OCI-LY3 (cell line): ENCODE results near the gene NLRC5.

Experiments
- H2AFZ ChIP-seq: fragments of 200-600, 300-600 bp; shearing (Covaris generic); 2 replicates; pipeline ENCODE4 v1.6.0; 2014; ENCODE audit warnings: antibody characterized with exemption, low read depth, low read length
- H3K27ac ChIP-seq: fragments of 200-600, 300-600 bp; sonication (generic); 2 replicates; pipeline ENCODE4 v1.5.1; 2014; ENCODE audit warnings: mild to moderate bottlenecking, low read length, moderate library complexity, mixed read lengths
- H3K27me3 ChIP-seq: fragments of 200-600, 300-600 bp; sonication (generic); 2 replicates; pipeline ENCODE4 v1.6.1; 2014; ENCODE audit warnings: low read depth, low read length, mixed read lengths
- H3K36me3 ChIP-seq: fragments of 200-600, 300-600 bp; sonication (generic); replicated peaks from 2 replicates; pipeline ENCODE3; 2014; ENCODE audit warnings: low read depth, low read length, mixed read lengths
- H3K4me1 ChIP-seq: fragments of 300-600, 200-600 bp; sonication (generic); 2 replicates; pipeline ENCODE4 v1.6.1; 2014; ENCODE audit warnings: low read length, mixed read lengths
- H3K4me2 ChIP-seq: fragments of 200-600, 300-600 bp; sonication (generic); 2 replicates; pipeline ENCODE4 v1.6.1; 2014; ENCODE audit warnings: low read length, mixed read lengths
- H3K4me3 ChIP-seq: fragments of 300-600, 200-600 bp; sonication (generic); 2 replicates; pipeline ENCODE4 v1.5.1; 2014; ENCODE audit warnings: antibody characterized with exemption, mild to moderate bottlenecking, low read length, moderate library complexity
- H3K79me2 ChIP-seq: fragments of 300-600, 200-600 bp; shearing (Covaris generic); 2 replicates; pipeline ENCODE4 v1.6.1; 2014; ENCODE audit warnings: mild to moderate bottlenecking, low read length, mixed read lengths
- H3K9ac ChIP-seq: fragments of 300-600, 200-600 bp; shearing (Covaris generic); 2 replicates; pipeline ENCODE4 v1.6.0; 2014; ENCODE audit warnings: mild to moderate bottlenecking, low read length, moderate library complexity
- H3K9me3 ChIP-seq: fragments of 200-600, 300-600 bp; shearing (Covaris generic); 2 replicates; pipeline ENCODE4 v1.6.1; 2014; ENCODE audit warnings: low read length, mixed read lengths; ENCODE audit not compliant: insufficient read depth
- H4K20me1 ChIP-seq: fragments of 200-600, 300-600 bp; sonication (generic); 2 replicates; pipeline ENCODE4 v1.6.1; 2016; ENCODE audit warnings: low read length, mixed read lengths; ENCODE audit not compliant: insufficient read depth
- CTCF ChIP-seq: fragments of 200-600, 300-600 bp; sonication (generic); IDR thresholded peaks from 2 replicates; pipeline ENCODE4 v1.5.1; 2014; ENCODE audit warnings: antibody characterized with exemption, low read length, low read depth
- EZH2phosphoT487 ChIP-seq: fragments of 200-600 bp; shearing (Covaris generic); IDR thresholded peaks from 2 replicates; pipeline ENCODE4 v1.6.1; 2018; ENCODE audit warnings: antibody characterized with exemption, mixed run types, low read depth

NLRC5 gene

GRCh38 chr16:57008440-57008839, 19.1 kb downstream of the NLRC5 start:
- 0 out of 2 replicates have a peak, but pooled peaks cover 3% of the 10 kb centered on the region for H4K20me1 ChIP-seq
- H3K4me3 ChIP-seq = no peak overlapping the region
- H3K4me1 ChIP-seq = peaks cover 73% of the 10 kb centered on the region
- H3K79me2 ChIP-seq = peaks cover 27% of the 10 kb centered on the region
- H2AFZ ChIP-seq = no peak overlapping the region
- peaks cover 12% of the 10 kb centered on the region for H3K36me3 ChIP-seq
- H3K4me2 ChIP-seq = no peak overlapping the region
- TF ChIP-seq CTCF (no peak), EZH2phosphoT487 (no peak)
- H3K9me3 ChIP-seq = no peaks in the 10 kb centered on the region
- H3K27me3 ChIP-seq = no peaks in the 10 kb centered on the region
- H3K27ac ChIP-seq = no peak overlapping the region
- H3K9ac ChIP-seq = no peak overlapping the region

GRCh38 chr16:57009643-57010170, 20.4 kb downstream of the NLRC5 start:
- Histone ChIP-seq H3K4me2 (0 out of 2 replicates have a peak overlapping the region, but pooled peaks have one; percentile 41), H3K9me3 (no peaks in the 10 kb centered on the region), H3K27ac (peak overlapping the region; percentile 70; the same call in 1 of the 2 replicates), H3K27me3 (no peaks in the 10 kb centered on the region), H3K36me3 (peaks cover 10% of the 10 kb centered on the region), H3K4me1 (peaks cover 73% of the 10 kb centered on the region), H3K9ac (no peak overlapping the region), H4K20me1 (no peaks in the 10 kb centered on the region), H2AFZ (no peak overlapping the region), H3K79me2 (peaks cover 28% of the 10 kb centered on the region), H3K4me3 (no peak overlapping the region)
- TF ChIP-seq EZH2phosphoT487 = no peak

- H3K79me2 ChIP-seq = peaks cover 28% of the 10 kb centered on the region
- H4K20me1 ChIP-seq = no peaks in the 10 kb centered on the region
- H3K4me2 ChIP-seq = no peak overlapping the region
- H2AFZ ChIP-seq = no peak overlapping the region
- peaks cover 55% of the 10 kb centered on the region for H3K4me1 ChIP-seq
- no peaks in the 10 kb centered on the region for H3K27me3 ChIP-seq
- no peak overlapping the region for H3K9ac ChIP-seq
- H3K27ac ChIP-seq = no peak overlapping the region
- peaks cover 13% of the 10 kb centered on the region for H3K36me3 ChIP-seq
- H3K9me3 ChIP-seq = no peaks in the 10 kb centered on the region
- no peak for TF ChIP-seq CTCF
- no peak for TF ChIP-seq EZH2phosphoT487
- no peak overlapping the region for H3K4me3 ChIP-seq
Measured at GRCh38 chr16:57012353-57012752, 23.0 kb downstream of the NLRC5 start.

DNA sequence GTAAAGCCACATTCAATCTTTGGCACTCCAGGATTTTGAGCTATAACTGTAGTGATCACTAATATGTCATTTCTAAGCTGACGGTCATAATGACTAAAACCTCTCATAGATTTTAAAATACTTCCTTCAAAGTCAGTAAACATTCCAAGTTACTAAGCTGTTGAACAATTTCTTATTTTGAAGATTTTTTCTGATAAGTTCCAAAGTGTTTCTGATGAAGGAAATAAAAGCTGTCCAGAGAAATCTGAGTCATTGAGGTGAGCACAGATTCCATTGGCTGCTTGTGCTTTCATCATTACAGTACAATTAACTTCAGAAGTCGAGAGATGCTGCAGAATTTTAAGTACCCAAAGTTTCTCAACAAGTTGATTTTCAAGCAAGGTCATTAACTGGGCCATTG, 23.9 kb downstream of the NLRC5 start:
- H3K4me3 ChIP-seq = no peak overlapping the region
- H3K79me2 ChIP-seq = peaks cover 28% of the 10 kb centered on the region
- 0 out of 2 replicates have a peak overlapping the region, but pooled peaks have one; percentile 53 for H3K27ac ChIP-seq
- H3K9ac ChIP-seq = no peak overlapping the region
- peaks cover 55% of the 10 kb centered on the region for H3K4me1 ChIP-seq
- no peak overlapping the region for H3K4me2 ChIP-seq
- no peaks in the 10 kb centered on the region for H3K27me3 ChIP-seq
- no peaks in the 10 kb centered on the region for H4K20me1 ChIP-seq
- no peaks in the 10 kb centered on the region for H3K9me3 ChIP-seq
- no peak for TF ChIP-seq CTCF
- no peak for TF ChIP-seq EZH2phosphoT487
- H2AFZ ChIP-seq = no peak overlapping the region
- H3K36me3 ChIP-seq = peaks cover 22% of the 10 kb centered on the region
